COLO668 (cell line): Measurements from ENCODE around the gene PTPRD.

Experiments
- DNase-seq: peaks from one replicate; lab custom pipeline; 2025; ENCODE audit not compliant: unreplicated experiment; lab: John Stamatoyannopoulos, UW

Gene PTPRD

DNA sequence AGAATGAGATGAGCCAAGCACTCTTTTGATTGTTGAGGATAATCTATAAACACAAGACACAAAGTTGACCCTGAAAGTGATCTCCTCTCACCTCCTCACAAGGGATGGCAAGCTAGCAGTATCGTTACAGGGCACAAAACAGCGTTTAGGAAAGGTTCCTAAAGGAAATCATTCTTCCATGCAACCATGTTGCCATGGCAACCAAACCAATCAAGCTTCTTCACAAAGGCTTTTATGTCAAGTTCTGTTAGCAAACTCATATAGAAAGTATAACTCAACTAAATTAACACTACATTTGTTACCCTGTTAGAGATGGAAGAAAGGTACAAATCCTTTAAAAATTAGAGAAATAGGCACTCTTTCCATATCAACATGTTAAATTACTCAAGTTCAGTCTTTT is 1796.4 kb downstream of the PTPRD start:
- peak; percentile 8 for DNase-seq

DNA sequence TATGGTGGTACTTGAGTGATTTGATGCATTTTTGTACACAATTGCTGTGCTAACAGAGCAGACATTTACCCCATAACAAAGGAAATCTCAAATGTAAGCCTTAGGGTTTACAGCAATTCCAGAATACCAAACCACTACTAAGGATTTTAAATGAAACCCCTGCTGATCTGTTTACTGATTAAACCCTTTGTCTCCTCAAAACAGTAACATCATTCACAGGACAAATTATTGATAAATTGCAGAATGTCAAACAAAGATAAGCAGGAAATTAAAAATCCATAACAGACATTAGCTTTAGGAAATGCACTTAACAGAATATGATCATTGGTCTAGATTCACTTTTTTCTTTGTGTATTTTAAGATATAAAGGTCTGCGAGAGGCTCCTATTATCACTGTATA is 1796.9 kb downstream of the PTPRD start:
- DNase-seq, result no peak

DNA sequence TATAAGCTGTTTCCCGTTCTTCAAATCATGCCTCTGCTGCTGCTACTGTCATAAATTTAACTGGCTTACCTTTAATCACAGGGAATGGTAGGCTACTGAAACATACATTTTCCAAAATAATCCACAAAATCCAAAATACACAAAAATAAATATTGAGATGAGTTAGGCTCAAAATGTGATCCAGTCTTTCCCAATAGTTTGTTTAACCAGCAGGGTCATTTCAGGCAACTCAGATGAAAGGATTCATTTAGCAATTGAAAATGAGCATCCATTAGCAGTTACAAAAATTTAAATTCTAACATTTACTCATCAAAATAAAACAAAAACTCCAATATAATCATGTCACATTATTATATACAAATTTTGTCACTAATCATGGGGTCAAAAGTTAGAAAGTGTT is 1797.6 kb downstream of the PTPRD start:
- no peak for DNase-seq

DNA sequence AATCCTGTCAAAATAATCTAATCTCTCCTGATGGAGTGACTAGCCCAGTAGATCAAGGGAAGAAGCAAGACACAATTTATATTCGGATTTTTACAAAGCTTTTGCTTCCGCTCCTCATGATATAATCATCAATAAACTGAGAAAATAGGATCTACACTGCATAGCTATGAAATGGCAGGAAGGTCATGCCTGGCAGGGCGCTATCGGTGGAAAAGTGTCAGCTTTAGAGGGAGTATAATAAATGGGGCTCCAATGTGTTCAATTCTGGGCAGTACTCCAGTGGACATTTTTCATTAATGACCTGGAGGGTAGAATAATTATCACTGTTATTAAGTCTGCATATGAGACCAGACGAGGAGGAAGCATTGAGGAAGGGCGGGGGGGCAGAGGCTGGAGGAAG is 1799.9 kb downstream of the PTPRD start:
- DNase-seq, result no peak

DNA sequence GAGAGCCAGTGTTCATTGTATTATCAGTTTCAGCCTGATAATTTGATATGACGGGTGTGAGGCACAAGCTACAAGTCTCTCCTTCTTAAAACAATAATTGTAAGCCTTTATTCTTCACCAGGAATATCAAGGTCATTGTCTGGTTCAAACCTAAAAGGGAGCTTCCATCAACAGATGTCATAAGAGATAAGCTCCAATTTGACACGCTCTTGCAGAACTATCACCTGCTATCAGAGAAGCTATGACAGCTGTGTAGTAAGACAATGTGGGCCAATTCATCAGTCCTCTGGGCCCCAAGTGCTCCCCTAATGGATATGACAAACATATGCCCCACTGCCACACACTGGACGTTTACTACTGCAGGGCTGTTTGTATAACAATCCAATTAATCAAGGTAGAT is 1803.1 kb downstream of the PTPRD start:
- DNase-seq, result no peak

DNA sequence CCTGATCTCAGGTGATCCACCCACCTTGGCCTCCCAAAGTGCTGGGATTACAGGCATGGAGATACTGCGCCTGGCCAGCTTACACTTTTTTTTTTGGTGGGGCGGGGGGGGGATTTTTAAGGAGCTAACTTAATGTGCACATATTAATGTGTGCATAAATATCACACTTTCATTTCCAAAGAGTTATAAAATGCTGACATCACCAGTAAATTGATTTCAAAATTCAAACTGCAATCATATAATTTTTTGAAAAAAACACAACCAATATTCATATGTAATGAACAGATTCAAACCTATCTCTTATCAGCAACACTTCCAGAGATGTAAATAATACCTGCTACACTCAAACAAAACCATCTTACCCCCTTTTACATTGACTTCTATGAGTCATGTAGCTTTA is 1806.7 kb downstream of the PTPRD start:
- no peak for DNase-seq

DNA sequence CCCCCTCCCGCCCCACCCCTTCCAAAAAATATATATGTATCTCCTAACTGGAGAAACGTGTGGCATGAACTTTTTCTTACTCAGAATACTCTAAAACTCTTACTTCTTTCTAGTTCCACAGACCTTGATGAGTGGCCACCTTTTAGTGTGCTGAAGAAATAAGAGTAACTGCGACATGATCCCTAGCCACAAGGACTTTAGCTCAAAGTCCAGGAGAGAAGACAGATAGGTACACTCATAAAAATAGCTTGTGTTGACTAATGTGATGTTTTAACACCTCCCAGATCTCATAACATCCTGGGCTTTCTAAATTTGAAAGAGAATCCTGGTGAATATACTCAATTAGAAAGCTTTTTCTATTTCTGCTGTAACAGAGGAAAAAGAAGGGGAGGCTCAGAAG is 1808.2 kb downstream of the PTPRD start:
- DNase-seq, result no peak

DNA sequence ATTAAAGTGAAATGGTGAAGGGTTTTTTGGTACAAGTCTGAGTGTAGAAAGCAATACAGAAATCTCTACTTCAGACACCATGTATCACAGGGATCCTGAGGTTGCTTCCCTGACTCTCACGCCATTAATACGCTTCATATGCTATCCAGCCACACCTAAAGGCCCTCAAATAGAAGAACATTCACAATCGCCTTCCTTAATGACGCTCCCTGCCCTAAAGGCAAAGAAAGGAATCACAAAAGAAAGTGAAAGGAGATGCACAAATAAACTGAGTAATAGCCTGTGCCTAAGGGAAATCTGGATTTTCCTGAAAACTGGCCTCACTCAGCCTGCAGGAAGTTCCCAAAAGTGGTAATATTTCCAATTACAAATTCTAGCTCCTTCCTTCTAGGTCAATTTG is 1810.6 kb downstream of the PTPRD start:
- no peak for DNase-seq

DNA sequence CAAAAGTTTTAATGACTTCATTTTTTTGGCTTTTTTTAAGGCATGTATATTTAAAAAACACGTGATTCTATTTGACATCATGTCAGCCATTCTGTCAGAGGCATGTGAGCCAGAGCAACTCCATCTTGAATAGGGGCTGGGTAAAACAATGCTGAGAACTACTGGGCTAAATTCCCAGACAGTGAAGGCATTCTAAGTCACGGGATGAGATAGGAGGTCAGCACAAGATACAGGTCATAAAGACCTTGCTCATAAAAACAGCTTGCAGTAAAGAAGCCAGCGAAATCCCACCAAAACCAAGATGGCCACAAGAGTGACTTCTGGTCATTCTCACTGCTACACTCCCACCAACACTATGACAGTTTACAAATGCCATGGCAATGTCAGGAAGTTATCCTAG is 1812.6 kb downstream of the PTPRD start:
- no peak for DNase-seq

DNA sequence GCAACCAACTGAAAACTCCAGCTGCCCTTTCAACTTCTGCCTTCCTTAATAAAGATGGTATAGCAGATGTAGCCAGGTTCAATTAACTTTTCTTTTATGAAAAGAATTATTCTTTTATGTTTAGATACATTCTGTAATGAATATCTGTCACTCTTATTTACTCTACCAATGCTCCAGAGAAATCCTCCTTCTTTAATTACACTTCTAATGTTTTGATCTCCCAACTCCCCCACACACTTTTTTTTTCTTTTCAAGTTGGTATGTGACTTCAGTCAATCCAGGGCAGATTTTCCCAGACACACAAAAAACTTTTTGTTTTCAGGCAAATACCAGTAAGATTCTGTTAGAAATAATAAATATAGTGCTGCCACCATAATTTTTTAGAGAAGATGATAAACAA is 1813.2 kb downstream of the PTPRD start:
- DNase-seq, result no peak

DNA sequence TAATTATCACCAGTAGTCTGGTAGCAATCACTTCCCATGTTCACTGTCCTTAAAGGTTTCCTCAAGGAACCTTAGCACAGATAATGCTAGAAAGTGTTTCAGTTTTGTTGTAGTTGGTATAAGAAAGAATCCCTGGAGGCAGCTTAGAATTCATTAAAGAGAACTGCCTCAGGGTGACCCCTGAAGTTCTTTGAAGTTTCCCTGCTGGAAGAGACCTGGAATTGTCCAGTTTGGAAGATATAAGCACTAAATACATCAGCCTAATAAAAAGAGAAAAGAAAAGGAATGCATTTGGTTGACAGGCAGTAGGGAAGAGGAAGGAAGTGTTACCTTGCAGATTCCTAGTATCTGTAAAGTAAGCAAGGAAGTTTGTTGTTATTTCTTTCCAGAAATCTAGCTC is 1813.6 kb downstream of the PTPRD start:
- DNase-seq, result no peak

DNA sequence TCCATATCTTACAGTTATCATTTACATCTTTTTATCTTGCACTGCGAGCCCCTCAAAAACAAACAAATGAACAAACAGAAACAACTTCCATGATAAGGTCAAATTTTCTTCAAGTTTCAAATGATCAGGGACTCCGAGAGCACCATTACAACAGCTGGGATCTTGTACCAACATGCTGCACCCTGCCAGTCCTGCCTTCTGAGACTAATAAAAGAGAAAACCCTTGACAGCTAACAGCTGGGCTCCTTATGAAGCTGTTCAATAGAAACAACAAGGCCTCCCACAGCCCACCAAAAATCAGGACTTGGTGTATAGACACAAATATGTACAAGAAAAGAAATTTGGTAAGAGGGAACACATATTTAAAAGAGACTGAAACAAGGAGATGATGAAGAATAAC is 1828.0 kb downstream of the PTPRD start:
- no peak for DNase-seq

DNA sequence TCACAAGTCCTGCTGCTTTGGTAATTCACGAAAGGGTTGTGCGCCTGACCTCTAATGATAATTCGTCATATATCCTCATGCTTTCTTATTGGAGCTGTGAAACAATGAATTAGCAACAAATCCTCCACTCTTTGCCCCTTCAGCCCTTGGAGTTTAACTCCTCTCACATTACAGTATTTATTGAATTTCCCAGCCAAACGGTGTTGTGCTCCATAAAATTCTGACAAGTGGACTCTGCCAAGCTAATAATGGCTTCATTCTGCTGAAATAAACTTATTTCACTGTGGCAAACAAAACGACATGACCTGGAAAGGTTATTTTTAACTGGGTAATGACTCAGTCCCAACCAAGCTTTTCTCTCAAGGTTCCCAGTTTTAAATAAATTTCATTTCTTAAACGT is 1828.9 kb downstream of the PTPRD start:
- DNase-seq, result no peak

DNA sequence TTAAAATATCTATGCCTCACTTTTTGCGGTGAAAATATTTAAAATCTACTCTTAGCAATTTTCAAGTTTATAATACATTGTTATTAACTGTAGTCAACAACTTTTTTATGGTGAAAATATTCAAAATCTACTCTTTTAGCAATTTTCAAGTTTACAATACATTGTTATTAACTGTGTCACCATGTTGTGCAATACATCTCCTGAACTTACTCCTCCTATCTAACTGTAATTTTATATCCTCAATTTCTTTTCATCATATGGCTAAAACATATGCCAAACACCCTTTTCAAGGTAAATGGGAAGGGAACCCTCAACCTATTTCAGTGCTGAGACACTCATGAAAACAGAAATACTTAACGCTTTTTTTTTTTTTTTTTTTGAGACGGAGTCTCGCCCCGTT is 1830.6 kb downstream of the PTPRD start:
- DNase-seq, result no peak

DNA sequence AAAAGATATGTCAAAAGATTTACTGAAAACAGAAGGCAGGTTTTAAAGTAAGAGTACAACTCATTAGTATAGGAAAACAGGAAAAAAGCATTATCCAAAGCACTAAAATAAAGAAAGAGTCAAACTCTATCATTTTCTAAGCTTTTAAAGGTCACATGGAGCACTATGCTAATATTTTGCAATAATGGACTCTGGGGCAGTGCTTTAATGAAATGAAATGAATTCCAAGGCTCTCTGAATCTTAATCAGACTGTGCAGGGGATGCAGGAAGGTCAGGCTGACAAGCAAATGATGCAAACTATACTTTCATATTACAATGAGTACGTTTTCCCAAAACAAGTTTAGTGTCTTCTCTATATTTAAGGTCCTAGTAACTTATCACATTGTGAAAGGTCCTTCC is 1831.3 kb downstream of the PTPRD start:
- no peak for DNase-seq

DNA sequence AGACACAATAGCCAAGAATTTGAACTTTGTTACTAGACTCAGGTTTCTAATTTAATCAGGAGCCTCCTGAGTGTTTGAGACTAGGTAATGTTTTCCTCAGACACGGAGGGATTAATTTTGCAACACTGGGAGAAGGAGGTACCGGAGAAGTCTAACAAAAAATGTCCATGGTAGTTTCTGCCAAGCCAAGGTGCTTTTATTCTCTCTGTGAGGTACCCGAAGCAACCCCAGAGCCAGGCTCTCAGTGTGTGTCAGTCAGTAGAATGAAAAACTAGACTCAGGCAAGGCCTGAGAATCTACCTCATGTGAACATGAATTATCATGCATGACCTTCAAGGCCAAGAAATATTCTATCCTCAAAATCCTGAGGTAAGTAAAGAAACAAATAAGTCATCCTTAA is 1832.4 kb downstream of the PTPRD start:
- no peak for DNase-seq

DNA sequence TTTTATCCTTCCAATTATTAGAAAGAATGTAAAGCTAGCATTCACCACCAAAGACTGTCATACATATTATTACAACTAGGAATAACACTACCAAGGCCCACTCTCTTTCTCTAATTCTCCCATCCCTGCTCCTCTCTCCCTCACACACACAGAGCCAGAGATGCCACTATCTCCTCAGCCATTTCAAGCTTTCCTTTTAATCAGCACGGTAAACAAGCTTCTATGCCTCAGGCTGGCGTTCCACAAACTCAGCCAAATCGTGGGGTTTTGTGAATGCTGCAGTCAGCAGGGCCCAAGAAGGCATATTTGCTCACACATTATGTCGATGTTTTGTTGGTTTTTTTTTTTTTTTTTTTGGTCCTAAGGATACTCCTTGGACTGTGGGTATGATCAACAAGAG is 1833.3 kb downstream of the PTPRD start:
- no peak for DNase-seq

DNA sequence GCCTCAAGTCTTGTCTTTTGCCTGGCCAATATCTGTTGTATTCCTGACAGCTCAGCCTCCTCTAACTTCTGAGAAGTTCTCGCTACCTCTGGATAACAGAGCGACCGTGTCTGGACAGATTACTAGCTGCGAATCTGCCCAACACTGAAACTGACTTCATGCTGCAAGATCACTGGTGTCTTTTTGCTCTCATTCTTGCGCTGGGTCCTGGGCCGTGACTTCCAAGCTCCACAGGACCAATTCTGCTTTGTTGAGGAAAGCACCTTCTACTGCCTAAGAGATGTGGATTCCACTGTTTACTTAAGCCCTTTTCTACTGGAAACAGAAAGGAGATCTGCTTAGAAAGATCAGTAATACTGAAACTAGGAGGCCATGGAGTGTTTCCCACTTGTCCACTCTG is 1834.4 kb downstream of the PTPRD start:
- no peak for DNase-seq

DNA sequence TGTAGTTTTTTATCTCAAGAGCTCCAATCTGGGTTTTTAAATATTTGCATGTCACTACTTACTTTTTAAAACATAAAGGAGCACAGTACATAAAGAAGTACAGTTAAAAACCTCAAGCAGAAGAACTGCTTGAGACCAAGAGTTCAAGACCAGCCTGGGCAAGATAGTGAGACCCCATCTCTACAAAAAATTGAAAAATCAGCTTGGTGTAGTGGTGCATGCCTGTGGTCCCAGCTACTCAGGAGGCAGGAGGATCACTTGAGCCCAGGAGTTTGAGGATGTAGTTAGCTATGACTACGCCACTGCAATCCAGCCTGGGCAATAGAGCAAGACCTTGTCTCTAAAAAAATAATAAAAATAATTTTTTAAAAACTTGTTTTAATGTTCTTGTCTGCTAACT is 1840.5 kb downstream of the PTPRD start:
- no peak for DNase-seq

DNA sequence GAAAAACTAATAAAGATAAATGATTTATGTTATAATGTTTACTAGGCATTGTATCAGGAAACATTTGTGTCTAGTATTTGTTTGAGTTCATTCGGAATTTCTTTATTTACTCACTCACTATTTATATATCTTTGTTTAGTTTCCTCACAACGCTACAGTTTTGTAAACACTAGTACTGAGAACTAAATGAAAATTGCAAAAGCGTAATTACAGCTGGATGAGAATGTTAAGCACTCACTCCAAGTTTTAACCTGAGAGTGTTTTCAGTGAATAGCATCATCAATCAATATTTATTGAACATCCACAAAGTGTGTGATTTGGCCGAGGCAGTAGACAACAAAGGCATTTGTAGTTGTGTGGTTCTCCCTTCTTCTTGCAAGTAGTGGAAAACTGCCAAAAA is 1843.6 kb downstream of the PTPRD start:
- DNase-seq, result no peak

DNA sequence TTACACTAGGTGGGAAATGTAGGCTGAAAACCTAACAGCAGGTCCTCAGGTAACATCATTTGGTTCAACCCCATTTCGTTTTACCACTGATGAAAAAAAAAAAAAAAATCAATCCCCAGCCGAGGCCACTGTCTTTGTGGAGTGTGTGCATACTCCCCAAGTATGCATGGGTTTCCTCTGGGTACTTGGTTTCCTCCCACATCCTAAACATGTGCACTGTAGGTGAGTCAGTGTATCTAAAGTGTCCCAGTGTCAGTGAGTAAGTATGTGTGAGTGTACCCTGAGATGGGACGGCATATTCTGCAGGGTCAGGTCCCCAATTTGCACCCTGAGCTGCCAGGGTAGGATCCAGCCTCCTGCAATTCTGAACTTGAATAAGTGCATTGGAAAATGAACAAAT is 1846.7 kb downstream of the PTPRD start:
- DNase-seq, result no peak

DNA sequence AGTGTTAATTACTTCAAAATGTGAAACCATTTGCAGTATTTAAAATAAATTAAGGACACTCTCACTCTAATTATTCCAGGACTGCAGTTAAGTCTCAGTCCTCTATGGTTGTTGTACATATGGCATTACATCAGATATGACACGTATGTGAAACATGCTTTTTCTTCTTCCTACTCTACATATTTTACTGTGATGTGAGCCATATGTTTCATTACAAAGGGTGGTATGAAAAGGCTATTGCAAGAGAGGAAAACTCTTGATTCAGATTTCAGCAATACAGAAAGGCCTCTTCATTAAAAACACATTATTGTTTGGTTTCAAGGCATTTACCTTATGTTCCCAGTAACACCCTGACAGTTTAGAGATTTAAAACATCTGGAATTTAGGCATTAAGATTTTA is 1848.8 kb downstream of the PTPRD start:
- no peak for DNase-seq

DNA sequence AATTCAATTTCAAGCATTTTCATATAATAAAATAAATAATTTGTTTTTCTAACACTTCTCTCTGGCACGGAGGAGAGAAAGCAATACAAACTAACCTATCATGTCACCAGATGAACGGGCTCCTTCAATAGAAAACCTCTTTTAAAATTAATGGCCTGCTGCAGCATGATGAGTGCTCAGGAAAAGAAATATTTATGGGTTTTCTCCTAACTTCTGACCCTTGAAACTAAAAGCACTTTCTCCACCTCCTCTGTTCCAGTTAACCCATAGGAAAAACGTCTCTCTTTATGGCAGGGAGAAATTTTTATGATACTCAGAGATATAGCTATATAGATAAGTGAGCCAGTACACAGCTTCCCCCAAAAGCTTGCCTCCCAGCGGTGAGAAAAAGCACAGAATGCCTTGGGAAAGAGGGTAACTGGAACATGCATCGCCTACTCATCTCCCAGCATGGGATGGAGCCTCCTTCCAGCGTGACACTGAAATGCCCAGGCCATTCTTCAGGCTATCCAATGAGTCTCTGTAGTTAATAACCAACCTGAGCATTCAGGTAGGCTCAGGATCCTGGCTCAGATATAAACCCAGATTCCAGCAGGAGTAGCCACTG is 1850.2 kb downstream of the PTPRD start:
- DNase-seq, result no peak
